H9 (cell line): ENCODE data around the gene NMT1. TPM values are rescaled to one million over a fixed set of nuclear protein-coding genes. Genes with fewer than 3 reads are reported as not detected.

Experiments used
- DNase-seq: peaks from one replicate; pipeline ENCODE4 v3.0.0-alpha.2; 2017
- H2AFZ ChIP-seq: one replicate; pipeline ENCODE4 v1.6.1; 2013; ENCODE audit warnings: mild to moderate bottlenecking, low read length, control low read depth, moderate library complexity
- H2AK5ac ChIP-seq: 2 replicates; pipeline ENCODE4 v1.6.1; 2013; ENCODE audit warnings: low read length, control low read depth, mixed read lengths; ENCODE audit not compliant: insufficient read length
- H2BK120ac ChIP-seq: one replicate; pipeline ENCODE4 v1.6.1; 2013; ENCODE audit warnings: low read depth, mild to moderate bottlenecking, low read length, control low read depth, inconsistent platforms; ENCODE audit not compliant: poor library complexity, severe bottlenecking
- H2BK12ac ChIP-seq: 2 replicates; pipeline ENCODE4 v1.6.1; 2013; ENCODE audit warnings: low read length, control low read depth, mixed read lengths, low read depth; ENCODE audit not compliant: insufficient read length
- H2BK15ac ChIP-seq: 2 replicates; pipeline ENCODE4 v1.6.1; 2013; ENCODE audit warnings: low read depth, low read length, control low read depth
- H2BK20ac ChIP-seq: one replicate; pipeline ENCODE4 v1.6.1; 2013; ENCODE audit warnings: low read depth, mild to moderate bottlenecking, low read length, control low read depth, inconsistent platforms; ENCODE audit not compliant: poor library complexity, severe bottlenecking
- H2BK5ac ChIP-seq: 2 replicates; pipeline ENCODE4 v1.6.1; 2013; ENCODE audit warnings: low read length, control low read depth, mixed read lengths; ENCODE audit not compliant: insufficient read length
- H3K14ac ChIP-seq: 2 replicates; pipeline ENCODE4 v1.6.1; 2013; ENCODE audit warnings: low read length, control low read depth; ENCODE audit not compliant: insufficient read depth
- H3K18ac ChIP-seq: 2 replicates; pipeline ENCODE4 v1.6.1; 2013; ENCODE audit warnings: low read depth, mild to moderate bottlenecking, mixed read lengths, low read length, control low read depth; ENCODE audit not compliant: insufficient read length
- H3K23ac ChIP-seq: 2 replicates; pipeline ENCODE4 v1.6.1; 2013; ENCODE audit warnings: low read length, control low read depth, mixed read lengths, low read depth; ENCODE audit not compliant: insufficient read length
- H3K23me2 ChIP-seq: 2 replicates; pipeline ENCODE4 v1.6.1; 2013; ENCODE audit warnings: low read depth, mild to moderate bottlenecking, mixed read lengths, low read length, control low read depth; ENCODE audit not compliant: insufficient read length, poor library complexity, severe bottlenecking
- H3K27ac ChIP-seq: 2 replicates; pipeline ENCODE4 v1.5.1; 2013; ENCODE audit warnings: low read length, control low read depth, mixed read lengths, low read depth; ENCODE audit not compliant: insufficient read length
- H3K27me3 ChIP-seq: 2 replicates; pipeline ENCODE4 v1.6.1; 2013; ENCODE audit warnings: low read length, control low read depth, inconsistent platforms; ENCODE audit not compliant: insufficient read depth
- H3K4ac ChIP-seq: 2 replicates; pipeline ENCODE4 v1.6.1; 2013; ENCODE audit warnings: low read depth, mild to moderate bottlenecking, control low read depth, inconsistent platforms, low read length, moderate library complexity
- H3K4me1 ChIP-seq: 2 replicates; pipeline ENCODE4 v1.6.1; 2013; ENCODE audit warnings: low read length, control low read depth, inconsistent platforms; ENCODE audit not compliant: insufficient read depth
- H3K4me2 ChIP-seq: 2 replicates; pipeline ENCODE4 v1.6.1; 2013; ENCODE audit warnings: low read length, control low read depth, mixed read lengths; ENCODE audit not compliant: insufficient read length, insufficient read depth
- H3K56ac ChIP-seq: 2 replicates; pipeline ENCODE4 v1.6.1; 2013; ENCODE audit warnings: low read depth, mild to moderate bottlenecking, mixed read lengths, low read length, control low read depth; ENCODE audit not compliant: insufficient read length
- H3K79me1 ChIP-seq: 2 replicates; pipeline ENCODE4 v1.6.1; 2013; ENCODE audit warnings: low read depth, mild to moderate bottlenecking, moderate library complexity, low read length, control low read depth, inconsistent platforms; ENCODE audit not compliant: insufficient read depth, poor library complexity, severe bottlenecking
- H3K79me2 ChIP-seq: 2 replicates; pipeline ENCODE4 v1.6.1; 2013; ENCODE audit warnings: low read length, control low read depth, inconsistent platforms; ENCODE audit not compliant: insufficient read depth
- H3K9ac ChIP-seq: 2 replicates; pipeline ENCODE4 v1.6.1; 2013; ENCODE audit warnings: low read length, control low read depth, mixed read lengths; ENCODE audit not compliant: insufficient read length; ENCODE audit errors: extremely low read depth
- H3K9me3 ChIP-seq: one replicate; pipeline ENCODE4 v1.6.1; 2013; ENCODE audit warnings: low read depth, low read length, inconsistent platforms; ENCODE audit not compliant: control insufficient read depth
- H3T11ph ChIP-seq: one replicate; pipeline ENCODE4 v1.6.1; 2013; ENCODE audit warnings: mild to moderate bottlenecking, low read length, control low read depth, inconsistent platforms
- H4K20me1 ChIP-seq: one replicate; pipeline ENCODE4 v1.6.1; 2013; ENCODE audit not compliant: control insufficient read depth, insufficient read length, insufficient read depth
- H4K5ac ChIP-seq: 2 replicates; pipeline ENCODE4 v1.6.1; 2013; ENCODE audit warnings: low read depth, mild to moderate bottlenecking, mixed read lengths, low read length, control low read depth; ENCODE audit not compliant: insufficient read length
- H4K8ac ChIP-seq: replicated peaks from 2 replicates; pipeline ENCODE4 v1.6.1; 2013; ENCODE audit warnings: low read length, control low read depth, mixed read lengths, low read depth; ENCODE audit not compliant: insufficient read length
- H4K91ac ChIP-seq: 2 replicates; pipeline ENCODE4 v1.6.1; 2013; ENCODE audit warnings: low read depth, mild to moderate bottlenecking, moderate library complexity, mixed read lengths, low read length, control low read depth; ENCODE audit not compliant: insufficient read length
- H3K27ac Mint-ChIP-seq, 3 experiments: 2 replicates in 2 of 3; 3 replicates in 1 of 3; pipeline ENCODE4 v1.8.0; 2020 to 2021; ENCODE audit warnings: mixed read lengths in 3 of 3, mild to moderate bottlenecking in 1 of 3, moderate library complexity in 1 of 3
- H3K27me3 Mint-ChIP-seq: 2 replicates; pipeline ENCODE4 v1.8.0; 2021; ENCODE audit warnings: low read depth, mild to moderate bottlenecking, moderate library complexity, mixed read lengths
- H3K36me3 Mint-ChIP-seq, 3 experiments: 2 replicates in 2 of 3; 3 replicates in 1 of 3; pipeline ENCODE4 v1.8.0; 2020 to 2021; ENCODE audit warnings: low read depth in 3 of 3, mixed read lengths in 3 of 3; ENCODE audit not compliant: insufficient read depth in 1 of 3
- H3K4me1 Mint-ChIP-seq, 2 experiments: 2 replicates each; pipeline ENCODE4 v1.8.0; 2020; ENCODE audit warnings: mixed read lengths in 2 of 2
- H3K4me3 Mint-ChIP-seq, 2 experiments: 2 replicates in 1 of 2; 3 replicates in 1 of 2; pipeline ENCODE4 v1.8.0; 2020 to 2021; ENCODE audit warnings: mild to moderate bottlenecking in 2 of 2, mixed read lengths in 2 of 2, moderate library complexity in 1 of 2
- H3K9me3 Mint-ChIP-seq, 2 experiments: 2 replicates in 1 of 2; 3 replicates in 1 of 2; pipeline ENCODE4 v1.8.0; 2020; ENCODE audit warnings: mild to moderate bottlenecking in 2 of 2, mixed read lengths in 2 of 2, moderate library complexity in 1 of 2
- WGBS: extraction: QIAGEN DNeasy Blood & Tissue Kit; methylation state at CpG from one replicate; pipeline ENCODE4 v1.1.7; 2013; ENCODE audit warnings: missing lambda C conversion rate, low lambda C conversion rate, mixed read lengths; ENCODE audit not compliant: insufficient read length; ENCODE audit errors: extremely low coverage; 5-methylcytosine and 5-hydroxymethylcytosine counted together
- total RNA-seq: library from RNA; stranded (reverse); gene quantifications from 2 replicates; pipeline ENCODE4 v1.2.1, GENCODE V29; 2021
- TF ChIP-seq, protein P1 (sequence below): fragments of 200-600 bp; sonication (generic); conservative IDR thresholded peaks from 3 replicates; pipeline ENCODE4 v1.8.0; 2021; ENCODE audit warnings: antibody characterized with exemption, mild to moderate bottlenecking

NMT1 gene
- total RNA-seq, 1 experiment from 2014 or later = 150 TPM

DNA sequence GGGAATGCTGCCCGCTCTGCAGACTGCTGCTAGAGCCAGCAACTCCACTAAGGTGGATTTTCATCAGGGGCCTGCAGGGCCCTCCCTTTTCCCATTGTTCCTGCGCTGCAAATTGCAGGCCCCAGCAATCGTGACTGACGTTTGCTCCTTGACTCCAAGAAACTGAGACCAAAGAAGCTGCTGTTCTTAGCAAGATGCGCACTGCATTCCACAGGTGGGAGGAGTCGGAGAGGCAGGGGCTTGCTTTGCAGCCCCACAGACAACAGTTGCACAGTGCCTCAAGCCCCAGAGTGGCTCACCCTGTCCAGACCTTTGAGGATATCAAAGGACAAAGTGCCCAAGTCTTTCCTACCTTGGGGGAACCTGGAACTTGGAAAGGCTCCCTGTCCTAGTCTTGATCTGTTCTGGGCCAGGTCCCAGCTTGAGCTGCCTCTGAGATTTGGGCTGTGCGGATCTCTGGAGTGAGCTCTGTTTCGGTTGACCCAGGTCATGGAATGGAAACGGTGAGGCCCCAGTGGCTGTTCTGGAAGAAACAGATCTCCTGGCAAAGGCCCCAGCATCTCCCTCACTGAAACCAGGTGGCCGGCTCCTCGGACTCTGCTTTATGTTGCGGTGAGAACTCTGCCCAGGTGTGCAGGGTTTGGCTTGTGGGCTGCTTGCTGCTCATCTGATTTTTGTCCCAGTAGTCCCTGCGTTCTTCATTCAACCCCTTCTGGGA is 46.3 kb downstream of the NMT1 start:
- no peaks in the 10 kb centered on the region for H3K9me3 ChIP-seq
- TF ChIP-seq, protein P1, sequence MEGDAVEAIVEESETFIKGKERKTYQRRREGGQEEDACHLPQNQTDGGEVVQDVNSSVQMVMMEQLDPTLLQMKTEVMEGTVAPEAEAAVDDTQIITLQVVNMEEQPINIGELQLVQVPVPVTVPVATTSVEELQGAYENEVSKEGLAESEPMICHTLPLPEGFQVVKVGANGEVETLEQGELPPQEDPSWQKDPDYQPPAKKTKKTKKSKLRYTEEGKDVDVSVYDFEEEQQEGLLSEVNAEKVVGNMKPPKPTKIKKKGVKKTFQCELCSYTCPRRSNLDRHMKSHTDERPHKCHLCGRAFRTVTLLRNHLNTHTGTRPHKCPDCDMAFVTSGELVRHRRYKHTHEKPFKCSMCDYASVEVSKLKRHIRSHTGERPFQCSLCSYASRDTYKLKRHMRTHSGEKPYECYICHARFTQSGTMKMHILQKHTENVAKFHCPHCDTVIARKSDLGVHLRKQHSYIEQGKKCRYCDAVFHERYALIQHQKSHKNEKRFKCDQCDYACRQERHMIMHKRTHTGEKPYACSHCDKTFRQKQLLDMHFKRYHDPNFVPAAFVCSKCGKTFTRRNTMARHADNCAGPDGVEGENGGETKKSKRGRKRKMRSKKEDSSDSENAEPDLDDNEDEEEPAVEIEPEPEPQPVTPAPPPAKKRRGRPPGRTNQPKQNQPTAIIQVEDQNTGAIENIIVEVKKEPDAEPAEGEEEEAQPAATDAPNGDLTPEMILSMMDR = no peak
- no peak overlapping the region for H2BK15ac ChIP-seq
- no peak overlapping the region for H3K27ac ChIP-seq
- peaks cover 0 to 7% of the 10 kb centered on the region in 2 experiments; a peak in 2 of 4 replicates for H3K4me1 Mint-ChIP-seq
- no peak overlapping the region for H3T11ph ChIP-seq
- H3K56ac ChIP-seq = no peak overlapping the region
- no peak overlapping the region for H2AFZ ChIP-seq
- no peak overlapping the region for H3K9ac ChIP-seq
- H3K27me3 Mint-ChIP-seq = peaks cover 2% of the 10 kb centered on the region; the same call in 1 of the 2 replicates
- H4K91ac ChIP-seq = no peak overlapping the region
- H2BK5ac ChIP-seq = no peak overlapping the region
- no peak overlapping the region for H3K14ac ChIP-seq
- H3K27ac Mint-ChIP-seq = peak overlapping the region in 2 of 3 experiments; percentile 50 to 92; a peak in 2 of 7 replicates
- peaks cover 12 to 66% (median 61%) of the 10 kb centered on the region in 3 experiments; a peak in 6 of 7 replicates for H3K36me3 Mint-ChIP-seq
- no peaks in the 10 kb centered on the region for H3K79me2 ChIP-seq
- no peaks in the 10 kb centered on the region for H3K27me3 ChIP-seq
- H2AK5ac ChIP-seq = no peak overlapping the region
- H3K23me2 ChIP-seq = no peaks in the 10 kb centered on the region
- H3K4me1 ChIP-seq = no peaks in the 10 kb centered on the region
- no peak overlapping the region for H4K5ac ChIP-seq
- no peaks in the 10 kb centered on the region for H3K9me3 Mint-ChIP-seq
- no CpG with 5 or more reads among the region's 13 CpGs for WGBS
- no peak overlapping the region for H3K4ac ChIP-seq
- H3K79me1 ChIP-seq = no peaks in the 10 kb centered on the region
- H3K4me2 ChIP-seq = no peak overlapping the region
- no peaks in the 10 kb centered on the region for H4K20me1 ChIP-seq
- H3K4me3 Mint-ChIP-seq = no peak overlapping the region
- H4K8ac ChIP-seq = no peak overlapping the region
- H3K18ac ChIP-seq = no peak overlapping the region
- no peak for DNase-seq
- no peak overlapping the region for H2BK12ac ChIP-seq
- no peak overlapping the region for H3K23ac ChIP-seq
- no peak overlapping the region for H2BK20ac ChIP-seq
- no peak overlapping the region for H2BK120ac ChIP-seq
